Right atrium auricular region (tissue), 2 donors: ENCODE results near the gene PDGFRB. TPM values are rescaled to one million over a fixed set of nuclear protein-coding genes. Genes with fewer than 3 reads are reported as not detected.
A peak's percentile ranks its signal among the peaks of the same experiment; 100 is the strongest.

ENCODE experiments used
- DNase-seq: peaks from one replicate; pipeline ENCODE4 v3.0.0-alpha.2; 2019; ENCODE audit warnings: low spot score
- H3K27ac ChIP-seq, 2 donors: fragments of 200-600 bp; sonication (generic); 1 replicate in 1 of 2; 2 replicates in 1 of 2; pipeline ENCODE4 v1.5.1; 2016 to 2019
- H3K27me3 ChIP-seq, 2 donors: fragments of 200-600 bp; sonication (generic); one replicate each; pipeline versions ENCODE4 v1.5.1 to v1.6.0; 2017 to 2019
- H3K36me3 ChIP-seq: fragments of 200-600 bp; sonication (generic); one replicate; pipeline ENCODE4 v1.5.1; 2016
- H3K4me1 ChIP-seq, 2 donors: fragments of 200-600 bp; sonication (generic); one replicate each; pipeline versions ENCODE4 v1.5.1 to v1.6.0; 2017 to 2019
- H3K4me3 ChIP-seq, 2 donors: fragments of 200-600 bp; sonication (generic); 1 replicate in 1 of 2; 2 replicates in 1 of 2; pipeline ENCODE4 v1.5.1; 2017 to 2019; ENCODE audit warnings: mild to moderate bottlenecking in 1 of 2, moderate library complexity in 1 of 2
- H3K9me3 ChIP-seq, 2 donors: fragments of 200-600 bp; sonication (generic); one replicate each; pipeline ENCODE4 v1.5.1; 2019
- CTCF ChIP-seq, 2 donors: fragments of 200-600 bp; sonication (generic); IDR thresholded peaks; one replicate each; pipeline ENCODE4 v1.5.1; 2019; ENCODE audit warnings: antibody characterized with exemption in 2 of 2
- total RNA-seq, 2 donors: library from RNA; depleted of rRNA; stranded (reverse); fragments of >200 nt; gene quantifications; one replicate each; pipeline ENCODE4 v1.1.0, GENCODE V29; 2016

PDGFRB gene
- total RNA-seq, 2 donors from 2014 or later, result 68.3 to 68.7 TPM

- Histone ChIP-seq H3K36me3 (peaks cover 34% of the 10 kb centered on the region), H3K27me3 (no peaks in the 10 kb centered on the region), H3K27ac (peak overlapping the region; percentile 3 to 33), H3K4me1 (peaks cover 0 to 40% of the 10 kb centered on the region in 2 donors), H3K4me3 (no peak overlapping the region), H3K9me3 (no peaks in the 10 kb centered on the region)
- TF ChIP-seq CTCF (IDR thresholded peaks at IDR 0.05), result no peak
- no peak for DNase-seq
Measured at GRCh38 chr5:150130493-150130922, 25.1 kb downstream of the PDGFRB start.

- Histone ChIP-seq H3K9me3 (no peaks in the 10 kb centered on the region), H3K4me3 (peak overlapping the region in 1 of 2 donors; percentile 25), H3K27me3 (no peaks in the 10 kb centered on the region), H3K36me3 (peaks cover 37% of the 10 kb centered on the region), H3K27ac (peak overlapping the region; percentile 3 to 33), H3K4me1 (peaks cover 0 to 36% of the 10 kb centered on the region in 2 donors)
- peak; percentile 90 to 92 for TF ChIP-seq CTCF (IDR thresholded peaks at IDR 0.05)
- peak; percentile 85 for DNase-seq
Measured at GRCh38 chr5:150129813-150130492, 25.7 kb downstream of the PDGFRB start.

- peaks cover 39% of the 10 kb centered on the region for H3K36me3 ChIP-seq
- no peak for TF ChIP-seq CTCF (IDR thresholded peaks at IDR 0.05)
- H3K9me3 ChIP-seq, result no peaks in the 10 kb centered on the region
- H3K27me3 ChIP-seq, result no peaks in the 10 kb centered on the region
- peak overlapping the region in 1 of 2 donors; percentile 25 for H3K4me3 ChIP-seq
- no peak for DNase-seq
- H3K27ac ChIP-seq, result peak overlapping the region in 1 of 2 donors; percentile 33
- H3K4me1 ChIP-seq, result peaks cover 0 to 36% of the 10 kb centered on the region in 2 donors
Measured at GRCh38 chr5:150129454-150129812, 26.2 kb downstream of the PDGFRB start.

GRCh38 chr5:150126921-150127265 lies 28.8 kb downstream of the PDGFRB start:
- H3K27ac ChIP-seq, result no peak overlapping the region
- no peaks in the 10 kb centered on the region for H3K27me3 ChIP-seq
- H3K9me3 ChIP-seq, result no peaks in the 10 kb centered on the region
- H3K4me1 ChIP-seq, result peaks cover 0 to 20% of the 10 kb centered on the region in 2 donors
- no peak overlapping the region for H3K4me3 ChIP-seq
- no peak for DNase-seq
- H3K36me3 ChIP-seq, result peaks cover 53% of the 10 kb centered on the region
- TF ChIP-seq CTCF (IDR thresholded peaks at IDR 0.05), result no peak

GRCh38 chr5:150126199-150126920 lies 29.3 kb downstream of the PDGFRB start:
- Histone ChIP-seq H3K27ac (no peak overlapping the region), H3K4me1 (peaks cover 0 to 16% of the 10 kb centered on the region in 2 donors), H3K36me3 (peaks cover 55% of the 10 kb centered on the region), H3K9me3 (no peaks in the 10 kb centered on the region), H3K4me3 (no peak overlapping the region), H3K27me3 (no peaks in the 10 kb centered on the region)
- no peak for DNase-seq
- no peak for TF ChIP-seq CTCF (IDR thresholded peaks at IDR 0.05)
